H9 (cell line): ENCODE data around the gene RASGRF1. TPM values are rescaled to one million over a fixed set of nuclear protein-coding genes. Genes with fewer than 3 reads are reported as not detected.

Source experiments
- DNase-seq: peaks from one replicate; pipeline ENCODE4 v3.0.0-alpha.2; 2017
- H2AFZ ChIP-seq: one replicate; pipeline ENCODE4 v1.6.1; 2013; ENCODE audit warnings: mild to moderate bottlenecking, low read length, control low read depth, moderate library complexity
- H2AK5ac ChIP-seq: 2 replicates; pipeline ENCODE4 v1.6.1; 2013; ENCODE audit warnings: low read length, control low read depth, mixed read lengths; ENCODE audit not compliant: insufficient read length
- H2BK120ac ChIP-seq: one replicate; pipeline ENCODE4 v1.6.1; 2013; ENCODE audit warnings: low read depth, mild to moderate bottlenecking, low read length, control low read depth, inconsistent platforms; ENCODE audit not compliant: poor library complexity, severe bottlenecking
- H2BK12ac ChIP-seq: 2 replicates; pipeline ENCODE4 v1.6.1; 2013; ENCODE audit warnings: low read length, control low read depth, mixed read lengths, low read depth; ENCODE audit not compliant: insufficient read length
- H2BK15ac ChIP-seq: 2 replicates; pipeline ENCODE4 v1.6.1; 2013; ENCODE audit warnings: low read depth, low read length, control low read depth
- H2BK20ac ChIP-seq: one replicate; pipeline ENCODE4 v1.6.1; 2013; ENCODE audit warnings: low read depth, mild to moderate bottlenecking, low read length, control low read depth, inconsistent platforms; ENCODE audit not compliant: poor library complexity, severe bottlenecking
- H2BK5ac ChIP-seq: 2 replicates; pipeline ENCODE4 v1.6.1; 2013; ENCODE audit warnings: low read length, control low read depth, mixed read lengths; ENCODE audit not compliant: insufficient read length
- H3K14ac ChIP-seq: 2 replicates; pipeline ENCODE4 v1.6.1; 2013; ENCODE audit warnings: low read length, control low read depth; ENCODE audit not compliant: insufficient read depth
- H3K18ac ChIP-seq: 2 replicates; pipeline ENCODE4 v1.6.1; 2013; ENCODE audit warnings: low read depth, mild to moderate bottlenecking, mixed read lengths, low read length, control low read depth; ENCODE audit not compliant: insufficient read length
- H3K23ac ChIP-seq: 2 replicates; pipeline ENCODE4 v1.6.1; 2013; ENCODE audit warnings: low read length, control low read depth, mixed read lengths, low read depth; ENCODE audit not compliant: insufficient read length
- H3K23me2 ChIP-seq: 2 replicates; pipeline ENCODE4 v1.6.1; 2013; ENCODE audit warnings: low read depth, mild to moderate bottlenecking, mixed read lengths, low read length, control low read depth; ENCODE audit not compliant: insufficient read length, poor library complexity, severe bottlenecking
- H3K27ac ChIP-seq: 2 replicates; pipeline ENCODE4 v1.5.1; 2013; ENCODE audit warnings: low read length, control low read depth, mixed read lengths, low read depth; ENCODE audit not compliant: insufficient read length
- H3K27me3 ChIP-seq: 2 replicates; pipeline ENCODE4 v1.6.1; 2013; ENCODE audit warnings: low read length, control low read depth, inconsistent platforms; ENCODE audit not compliant: insufficient read depth
- H3K4ac ChIP-seq: 2 replicates; pipeline ENCODE4 v1.6.1; 2013; ENCODE audit warnings: low read depth, mild to moderate bottlenecking, control low read depth, inconsistent platforms, low read length, moderate library complexity
- H3K4me1 ChIP-seq: 2 replicates; pipeline ENCODE4 v1.6.1; 2013; ENCODE audit warnings: low read length, control low read depth, inconsistent platforms; ENCODE audit not compliant: insufficient read depth
- H3K4me2 ChIP-seq: 2 replicates; pipeline ENCODE4 v1.6.1; 2013; ENCODE audit warnings: low read length, control low read depth, mixed read lengths; ENCODE audit not compliant: insufficient read length, insufficient read depth
- H3K56ac ChIP-seq: 2 replicates; pipeline ENCODE4 v1.6.1; 2013; ENCODE audit warnings: low read depth, mild to moderate bottlenecking, mixed read lengths, low read length, control low read depth; ENCODE audit not compliant: insufficient read length
- H3K79me1 ChIP-seq: 2 replicates; pipeline ENCODE4 v1.6.1; 2013; ENCODE audit warnings: low read depth, mild to moderate bottlenecking, moderate library complexity, low read length, control low read depth, inconsistent platforms; ENCODE audit not compliant: insufficient read depth, poor library complexity, severe bottlenecking
- H3K79me2 ChIP-seq: 2 replicates; pipeline ENCODE4 v1.6.1; 2013; ENCODE audit warnings: low read length, control low read depth, inconsistent platforms; ENCODE audit not compliant: insufficient read depth
- H3K9ac ChIP-seq: 2 replicates; pipeline ENCODE4 v1.6.1; 2013; ENCODE audit warnings: low read length, control low read depth, mixed read lengths; ENCODE audit not compliant: insufficient read length; ENCODE audit errors: extremely low read depth
- H3K9me3 ChIP-seq: one replicate; pipeline ENCODE4 v1.6.1; 2013; ENCODE audit warnings: low read depth, low read length, inconsistent platforms; ENCODE audit not compliant: control insufficient read depth
- H3T11ph ChIP-seq: one replicate; pipeline ENCODE4 v1.6.1; 2013; ENCODE audit warnings: mild to moderate bottlenecking, low read length, control low read depth, inconsistent platforms
- H4K20me1 ChIP-seq: one replicate; pipeline ENCODE4 v1.6.1; 2013; ENCODE audit not compliant: control insufficient read depth, insufficient read length, insufficient read depth
- H4K5ac ChIP-seq: 2 replicates; pipeline ENCODE4 v1.6.1; 2013; ENCODE audit warnings: low read depth, mild to moderate bottlenecking, mixed read lengths, low read length, control low read depth; ENCODE audit not compliant: insufficient read length
- H4K8ac ChIP-seq: replicated peaks from 2 replicates; pipeline ENCODE4 v1.6.1; 2013; ENCODE audit warnings: low read length, control low read depth, mixed read lengths, low read depth; ENCODE audit not compliant: insufficient read length
- H4K91ac ChIP-seq: 2 replicates; pipeline ENCODE4 v1.6.1; 2013; ENCODE audit warnings: low read depth, mild to moderate bottlenecking, moderate library complexity, mixed read lengths, low read length, control low read depth; ENCODE audit not compliant: insufficient read length
- H3K27ac Mint-ChIP-seq, 3 experiments: 2 replicates in 2 of 3; 3 replicates in 1 of 3; pipeline ENCODE4 v1.8.0; 2020 to 2021; ENCODE audit warnings: mixed read lengths in 3 of 3, mild to moderate bottlenecking in 1 of 3, moderate library complexity in 1 of 3
- H3K27me3 Mint-ChIP-seq: 2 replicates; pipeline ENCODE4 v1.8.0; 2021; ENCODE audit warnings: low read depth, mild to moderate bottlenecking, moderate library complexity, mixed read lengths
- H3K36me3 Mint-ChIP-seq, 3 experiments: 2 replicates in 2 of 3; 3 replicates in 1 of 3; pipeline ENCODE4 v1.8.0; 2020 to 2021; ENCODE audit warnings: low read depth in 3 of 3, mixed read lengths in 3 of 3; ENCODE audit not compliant: insufficient read depth in 1 of 3
- H3K4me1 Mint-ChIP-seq, 2 experiments: 2 replicates each; pipeline ENCODE4 v1.8.0; 2020; ENCODE audit warnings: mixed read lengths in 2 of 2
- H3K4me3 Mint-ChIP-seq, 2 experiments: 2 replicates in 1 of 2; 3 replicates in 1 of 2; pipeline ENCODE4 v1.8.0; 2020 to 2021; ENCODE audit warnings: mild to moderate bottlenecking in 2 of 2, mixed read lengths in 2 of 2, moderate library complexity in 1 of 2
- H3K9me3 Mint-ChIP-seq, 2 experiments: 2 replicates in 1 of 2; 3 replicates in 1 of 2; pipeline ENCODE4 v1.8.0; 2020; ENCODE audit warnings: mild to moderate bottlenecking in 2 of 2, mixed read lengths in 2 of 2, moderate library complexity in 1 of 2
- WGBS: extraction: QIAGEN DNeasy Blood & Tissue Kit; methylation state at CpG from one replicate; pipeline ENCODE4 v1.1.7; 2013; ENCODE audit warnings: missing lambda C conversion rate, low lambda C conversion rate, mixed read lengths; ENCODE audit not compliant: insufficient read length; ENCODE audit errors: extremely low coverage; 5-methylcytosine and 5-hydroxymethylcytosine counted together
- total RNA-seq: library from RNA; stranded (reverse); gene quantifications from 2 replicates; pipeline ENCODE4 v1.2.1, GENCODE V29; 2021
- TF ChIP-seq, protein P1 (sequence below): fragments of 200-600 bp; sonication (generic); conservative IDR thresholded peaks from 3 replicates; pipeline ENCODE4 v1.8.0; 2021; ENCODE audit warnings: antibody characterized with exemption, mild to moderate bottlenecking

The RASGRF1 gene
- total RNA-seq, 1 experiment from 2014 or later, result 0.48 TPM

DNA sequence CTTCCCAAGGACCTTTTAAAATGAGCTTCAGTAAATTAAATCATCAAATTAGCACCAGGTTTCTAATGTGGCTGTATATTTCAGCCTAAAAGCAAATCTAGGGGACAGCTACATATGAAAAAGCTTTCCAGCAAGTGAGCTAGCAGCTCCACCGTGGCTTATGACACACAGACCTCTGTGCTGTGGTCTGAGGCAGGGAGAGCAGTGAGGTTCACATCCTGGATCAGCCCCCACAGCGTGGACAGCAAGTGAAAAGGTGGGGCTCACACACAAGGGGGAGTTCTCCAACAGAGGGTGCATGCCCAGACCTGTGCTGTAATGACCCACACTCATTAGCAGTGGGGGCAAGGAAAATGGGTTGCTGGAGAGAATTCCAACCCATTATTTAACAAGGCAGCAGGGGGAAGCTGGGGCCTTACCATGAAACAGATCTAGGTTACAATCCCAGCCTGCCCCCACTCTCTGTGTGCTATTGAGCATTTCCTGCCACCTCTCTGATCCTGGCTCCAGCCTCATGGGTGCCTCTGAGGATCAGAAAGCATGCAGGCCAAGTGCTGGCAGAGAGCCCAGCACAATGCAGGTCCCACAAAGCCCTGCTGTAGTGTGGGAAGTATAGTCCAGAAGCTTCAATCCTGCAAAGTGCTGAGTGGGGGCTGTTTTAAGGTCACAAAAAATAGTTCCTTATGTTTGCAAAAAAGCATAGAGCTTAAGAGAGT lies 48.2 kb downstream of the RASGRF1 start:
- H3K23ac ChIP-seq, result no peak overlapping the region
- no peak overlapping the region for H4K8ac ChIP-seq
- H3K9me3 Mint-ChIP-seq, result peaks cover 9 to 10% of the 10 kb centered on the region in 2 experiments; a peak in 3 of 5 replicates
- H3K36me3 Mint-ChIP-seq, result 0 out of 7 replicates have a peak, but pooled peaks cover 0 to 5% (median 0%) of the 10 kb centered on the region in 3 experiments
- H3K27me3 ChIP-seq, result no peaks in the 10 kb centered on the region
- no peak overlapping the region for H2AK5ac ChIP-seq
- no peaks in the 10 kb centered on the region for H3K79me1 ChIP-seq
- no peak overlapping the region for H3K56ac ChIP-seq
- no peak overlapping the region for H2BK5ac ChIP-seq
- no peak overlapping the region for H3K9ac ChIP-seq
- no peaks in the 10 kb centered on the region for H4K20me1 ChIP-seq
- WGBS, result no CpG with 5 or more reads among the region's 2 CpGs
- no peak overlapping the region for H4K91ac ChIP-seq
- no peak overlapping the region for H2AFZ ChIP-seq
- TF ChIP-seq, protein P1, sequence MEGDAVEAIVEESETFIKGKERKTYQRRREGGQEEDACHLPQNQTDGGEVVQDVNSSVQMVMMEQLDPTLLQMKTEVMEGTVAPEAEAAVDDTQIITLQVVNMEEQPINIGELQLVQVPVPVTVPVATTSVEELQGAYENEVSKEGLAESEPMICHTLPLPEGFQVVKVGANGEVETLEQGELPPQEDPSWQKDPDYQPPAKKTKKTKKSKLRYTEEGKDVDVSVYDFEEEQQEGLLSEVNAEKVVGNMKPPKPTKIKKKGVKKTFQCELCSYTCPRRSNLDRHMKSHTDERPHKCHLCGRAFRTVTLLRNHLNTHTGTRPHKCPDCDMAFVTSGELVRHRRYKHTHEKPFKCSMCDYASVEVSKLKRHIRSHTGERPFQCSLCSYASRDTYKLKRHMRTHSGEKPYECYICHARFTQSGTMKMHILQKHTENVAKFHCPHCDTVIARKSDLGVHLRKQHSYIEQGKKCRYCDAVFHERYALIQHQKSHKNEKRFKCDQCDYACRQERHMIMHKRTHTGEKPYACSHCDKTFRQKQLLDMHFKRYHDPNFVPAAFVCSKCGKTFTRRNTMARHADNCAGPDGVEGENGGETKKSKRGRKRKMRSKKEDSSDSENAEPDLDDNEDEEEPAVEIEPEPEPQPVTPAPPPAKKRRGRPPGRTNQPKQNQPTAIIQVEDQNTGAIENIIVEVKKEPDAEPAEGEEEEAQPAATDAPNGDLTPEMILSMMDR, result no peak
- no peak overlapping the region for H3K4me3 Mint-ChIP-seq
- H3K4ac ChIP-seq, result no peak overlapping the region
- no peak overlapping the region for H3T11ph ChIP-seq
- no peak overlapping the region for H3K27ac ChIP-seq
- H3K4me1 Mint-ChIP-seq, result peaks cover 0 to 4% of the 10 kb centered on the region in 2 experiments; a peak in 2 of 4 replicates
- H3K23me2 ChIP-seq, result no peaks in the 10 kb centered on the region
- H2BK120ac ChIP-seq, result no peak overlapping the region
- no peaks in the 10 kb centered on the region for H3K4me1 ChIP-seq
- H3K14ac ChIP-seq, result no peak overlapping the region; the same call in 1 of the 2 replicates
- no peak for DNase-seq
- H3K18ac ChIP-seq, result no peak overlapping the region
- no peak overlapping the region for H2BK20ac ChIP-seq
- no peak overlapping the region for H3K4me2 ChIP-seq
- no peaks in the 10 kb centered on the region for H3K9me3 ChIP-seq
- H3K27ac Mint-ChIP-seq, result no peak overlapping the region
- H2BK12ac ChIP-seq, result no peak overlapping the region
- no peak overlapping the region for H2BK15ac ChIP-seq
- no peak overlapping the region for H4K5ac ChIP-seq
- H3K79me2 ChIP-seq, result no peaks in the 10 kb centered on the region
- H3K27me3 Mint-ChIP-seq, result peaks cover 24% of the 10 kb centered on the region
